CD4-positive, alpha-beta T cell treated with Interleukin-4 for 1 hour (primary cell): Measurements from ENCODE around the gene ZNF747.
"Not testable (repeated sequence)": the region's sequence is repeated elsewhere in the genome, so short reads cannot be mapped to it uniquely, and the experiment has no call there.

Experiments used
- DNase-seq, 2 donors: peaks; one replicate each; pipeline ENCODE4 v3.0.0-alpha.2; 2020 to 2022

Gene ZNF747

DNA sequence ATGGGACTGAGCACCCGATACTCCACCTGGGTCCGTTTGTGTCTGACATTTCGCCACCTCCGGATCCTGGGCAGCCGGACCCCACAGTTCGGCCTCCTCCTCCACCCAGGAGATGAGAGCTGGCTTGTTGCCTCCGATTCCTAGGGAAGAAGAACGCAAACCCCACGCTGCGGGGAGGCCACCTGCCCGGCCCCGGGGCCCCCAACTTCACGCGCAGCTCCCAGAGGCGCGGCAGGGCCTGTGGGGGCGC, 23.0 kb upstream of the ZNF747 start:
- no peak for DNase-seq

DNA sequence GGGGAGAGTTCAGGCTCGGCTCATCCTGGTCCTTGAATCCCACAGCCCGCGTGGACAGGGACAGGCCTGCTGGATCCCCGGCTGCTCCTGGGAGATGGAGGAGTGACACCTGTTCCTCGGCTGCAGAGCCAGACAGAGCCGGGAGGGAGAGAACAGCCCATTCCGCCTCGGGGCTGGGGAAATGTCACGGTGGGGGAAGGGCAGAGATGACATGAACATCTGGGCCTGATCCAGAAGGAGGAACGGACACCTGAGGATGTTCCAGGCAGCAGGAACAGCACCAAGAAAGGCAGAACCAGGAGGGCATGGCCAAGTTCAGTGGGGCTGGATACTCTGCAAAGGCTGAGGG, 21.4 kb upstream of the ZNF747 start:
- DNase-seq = no peak

DNA sequence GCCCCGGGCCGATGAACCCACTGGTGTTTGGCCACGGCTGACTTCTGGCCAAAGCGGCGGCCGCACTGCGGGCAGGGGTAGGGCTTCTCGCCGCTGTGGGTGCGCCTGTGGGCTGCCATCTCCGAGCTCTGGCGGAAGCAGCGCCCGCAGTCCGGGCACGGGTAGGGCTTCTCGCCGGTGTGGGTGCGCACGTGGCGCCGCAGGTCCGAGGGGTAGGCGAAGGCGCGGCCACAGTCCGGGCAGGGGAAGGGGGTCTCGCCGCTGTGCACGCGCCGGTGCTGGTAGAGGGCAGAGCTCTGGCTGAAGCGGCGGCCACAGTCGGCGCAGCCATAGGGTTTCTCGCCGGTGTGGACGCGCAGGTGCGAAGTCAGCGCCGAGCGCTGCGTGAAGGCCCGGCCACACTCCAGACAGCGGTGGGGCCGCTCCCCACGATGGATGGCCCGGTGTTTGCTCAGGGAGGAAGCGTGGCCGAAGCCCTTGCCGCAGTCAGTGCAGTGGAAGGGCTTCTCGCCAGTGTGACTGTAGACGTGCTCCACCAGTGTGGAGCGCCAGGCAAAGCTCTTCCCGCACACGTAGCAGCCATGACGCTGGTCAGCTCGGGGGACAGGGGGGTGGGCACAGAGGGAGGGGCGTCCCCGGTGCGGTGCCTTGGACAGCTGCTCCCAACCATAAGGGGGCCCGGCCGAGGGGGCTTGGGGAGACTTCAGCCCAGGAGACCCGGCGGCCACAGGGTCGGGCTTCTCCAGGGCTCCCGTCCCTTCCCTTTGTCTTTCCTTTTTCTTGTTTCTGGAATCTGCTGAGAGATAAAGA, 20.9 kb upstream of the ZNF747 start:
- DNase-seq = no peak

GRCh38 chr16:30554557-30555314, 20.1 kb upstream of the ZNF747 start:
- DNase-seq = no peak

GRCh38 chr16:30553393-30553899, 18.8 kb upstream of the ZNF747 start:
- no peak for DNase-seq

DNA sequence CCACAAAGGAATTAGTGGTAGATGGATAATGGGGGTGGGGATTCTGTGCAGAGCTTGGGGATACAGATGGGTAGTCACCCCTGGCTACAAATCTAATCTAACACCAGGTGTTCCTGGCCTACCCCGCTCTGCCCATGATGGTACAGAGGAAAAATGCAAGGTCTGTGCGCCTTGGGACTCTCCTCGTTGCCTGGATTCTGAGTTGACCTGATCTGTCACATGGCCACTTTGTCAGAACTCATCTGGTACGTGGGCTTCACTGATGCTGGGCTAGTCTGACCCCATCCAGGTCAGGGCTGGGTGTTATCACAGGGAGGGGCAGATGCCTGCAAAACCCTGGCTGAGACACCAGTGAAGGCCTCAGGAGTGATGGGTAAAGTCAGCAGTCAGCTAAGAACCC, 18.3 kb upstream of the ZNF747 start:
- DNase-seq = no peak

GRCh38 chr16:30551781-30552180, 17.1 kb upstream of the ZNF747 start:
- peak; percentile 65 to 89 for DNase-seq

DNA sequence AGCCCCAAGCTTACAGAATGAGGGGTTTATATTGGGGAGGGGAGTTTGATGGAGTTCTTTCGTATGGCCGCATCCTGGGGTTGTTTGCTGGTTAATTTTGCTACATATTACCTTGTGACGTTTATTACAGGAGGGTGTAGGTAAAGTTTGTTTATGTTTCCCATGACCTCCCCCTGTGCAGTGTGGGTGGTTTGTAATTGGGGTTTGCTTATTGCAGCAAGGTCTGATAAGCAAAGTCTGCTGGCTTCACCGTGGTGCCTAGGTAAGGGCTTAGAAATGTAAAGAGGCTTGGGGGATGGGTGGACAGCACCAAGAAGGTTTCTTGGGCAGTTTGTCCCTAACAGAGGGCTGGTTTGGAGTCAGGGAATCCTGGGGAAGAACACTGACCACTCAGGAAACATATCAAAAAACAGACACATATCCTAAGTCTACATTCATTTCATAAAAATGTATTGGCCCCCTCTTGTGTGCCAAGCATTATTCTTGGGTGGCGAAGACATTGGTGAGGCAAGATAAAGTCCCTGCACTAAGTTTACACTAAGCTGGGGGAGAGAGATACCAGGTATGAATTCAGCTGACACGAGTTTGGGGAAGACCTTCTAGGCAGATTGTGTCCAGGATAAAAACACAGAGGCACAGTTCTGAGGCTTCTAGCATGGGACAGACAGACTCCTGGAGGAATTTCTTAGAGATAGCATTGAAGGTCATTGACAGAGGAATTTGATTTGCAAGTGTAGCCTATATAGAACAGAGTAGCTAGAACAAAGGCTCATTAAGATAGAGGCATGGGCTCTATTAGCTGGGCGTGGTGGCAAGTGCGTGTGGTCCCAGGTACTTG, 14.0 kb upstream of the ZNF747 start:
- DNase-seq = no peak

DNA sequence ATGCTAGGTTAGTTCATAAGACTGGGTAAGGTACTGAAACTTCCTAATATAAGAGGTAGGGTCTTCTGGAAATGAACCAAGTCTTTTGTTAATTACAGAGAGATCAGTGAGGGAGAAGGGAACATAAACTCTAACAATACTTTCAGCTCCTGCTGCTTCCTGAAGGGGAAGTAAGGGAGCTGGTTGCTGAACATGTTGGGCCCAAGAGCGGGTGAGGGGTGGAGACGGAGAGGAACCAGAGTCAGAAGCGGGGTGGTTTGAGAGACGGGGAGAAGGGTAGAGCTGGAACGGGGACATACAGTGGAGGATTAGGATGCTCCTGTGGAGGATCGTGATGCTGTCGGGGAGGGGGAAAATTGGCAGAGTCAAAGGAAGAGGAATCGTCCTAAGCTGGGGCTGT, 11.5 kb upstream of the ZNF747 start:
- no peak for DNase-seq

GRCh38 chr16:30543067-30543466, 8.4 kb upstream of the ZNF747 start:
- no peak for DNase-seq

DNA sequence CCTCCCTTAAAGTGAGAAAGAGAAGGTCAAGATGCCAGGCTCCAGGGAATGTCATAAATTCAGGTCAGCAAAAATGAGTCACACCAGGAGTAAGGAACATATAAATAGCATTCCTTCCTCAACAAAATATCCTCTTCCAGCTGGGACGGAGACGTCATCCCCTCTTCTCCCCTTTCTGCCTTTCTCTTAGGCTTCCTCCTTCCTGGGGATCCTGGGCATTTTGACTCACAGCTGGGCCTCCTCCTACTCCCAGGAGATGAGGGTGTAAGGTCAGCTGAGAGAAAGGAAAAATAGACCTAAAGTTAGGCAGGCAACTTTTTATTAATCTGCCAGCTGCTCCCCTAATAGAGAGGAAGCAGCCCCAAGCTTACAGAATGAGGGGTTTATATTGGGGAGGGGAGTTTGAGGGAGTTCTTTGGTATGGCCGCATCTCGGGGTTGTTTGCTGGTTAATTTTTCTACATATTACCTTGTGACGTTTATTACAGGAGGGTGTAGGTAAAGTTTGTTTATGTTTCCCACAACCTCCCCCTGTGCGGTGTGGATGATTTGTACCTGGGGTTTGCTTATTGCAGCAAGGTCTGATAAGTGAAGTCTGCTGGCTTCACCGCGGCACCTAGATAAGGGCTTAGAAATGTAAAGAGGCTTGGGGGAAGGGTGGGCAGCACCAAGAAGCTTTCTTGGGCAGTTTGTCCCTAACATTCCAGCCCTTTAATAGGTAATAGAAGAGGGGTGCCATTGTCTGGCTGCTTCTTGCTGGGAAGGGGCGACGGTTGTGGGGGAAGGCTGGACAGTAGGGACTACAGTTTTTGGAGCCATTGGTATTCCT, 7.1 kb upstream of the ZNF747 start:
- DNase-seq = no peak

DNA sequence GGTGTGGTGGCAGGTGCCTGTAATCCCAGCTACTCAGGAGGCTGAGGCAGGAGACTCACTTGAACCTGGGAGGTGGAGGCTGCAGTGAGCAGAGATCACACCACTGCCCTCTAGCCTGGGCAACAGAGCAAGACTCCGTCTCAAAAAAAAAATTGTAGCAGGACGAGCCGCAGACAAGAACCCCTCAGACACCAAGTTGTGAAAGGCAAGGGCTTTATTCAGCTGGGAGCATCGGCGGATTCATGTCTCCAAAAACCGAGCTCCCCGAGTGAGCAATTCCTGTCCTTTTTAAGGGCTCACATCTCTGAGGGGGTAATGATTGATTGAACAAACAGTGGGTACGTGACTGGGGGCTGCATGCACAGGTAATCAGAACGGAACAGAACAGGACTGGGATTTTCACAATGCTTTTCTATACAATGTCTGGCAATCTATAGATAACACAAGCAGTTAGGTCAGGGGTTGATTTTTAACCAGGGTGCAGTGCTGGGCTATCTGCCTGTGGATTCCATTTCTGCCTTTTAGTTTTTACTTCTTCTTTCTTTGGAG, 6.3 kb upstream of the ZNF747 start:
- DNase-seq = not testable (repeated sequence)

GRCh38 chr16:30539986-30540526, 5.4 kb upstream of the ZNF747 start:
- not testable (repeated sequence) for DNase-seq

DNA sequence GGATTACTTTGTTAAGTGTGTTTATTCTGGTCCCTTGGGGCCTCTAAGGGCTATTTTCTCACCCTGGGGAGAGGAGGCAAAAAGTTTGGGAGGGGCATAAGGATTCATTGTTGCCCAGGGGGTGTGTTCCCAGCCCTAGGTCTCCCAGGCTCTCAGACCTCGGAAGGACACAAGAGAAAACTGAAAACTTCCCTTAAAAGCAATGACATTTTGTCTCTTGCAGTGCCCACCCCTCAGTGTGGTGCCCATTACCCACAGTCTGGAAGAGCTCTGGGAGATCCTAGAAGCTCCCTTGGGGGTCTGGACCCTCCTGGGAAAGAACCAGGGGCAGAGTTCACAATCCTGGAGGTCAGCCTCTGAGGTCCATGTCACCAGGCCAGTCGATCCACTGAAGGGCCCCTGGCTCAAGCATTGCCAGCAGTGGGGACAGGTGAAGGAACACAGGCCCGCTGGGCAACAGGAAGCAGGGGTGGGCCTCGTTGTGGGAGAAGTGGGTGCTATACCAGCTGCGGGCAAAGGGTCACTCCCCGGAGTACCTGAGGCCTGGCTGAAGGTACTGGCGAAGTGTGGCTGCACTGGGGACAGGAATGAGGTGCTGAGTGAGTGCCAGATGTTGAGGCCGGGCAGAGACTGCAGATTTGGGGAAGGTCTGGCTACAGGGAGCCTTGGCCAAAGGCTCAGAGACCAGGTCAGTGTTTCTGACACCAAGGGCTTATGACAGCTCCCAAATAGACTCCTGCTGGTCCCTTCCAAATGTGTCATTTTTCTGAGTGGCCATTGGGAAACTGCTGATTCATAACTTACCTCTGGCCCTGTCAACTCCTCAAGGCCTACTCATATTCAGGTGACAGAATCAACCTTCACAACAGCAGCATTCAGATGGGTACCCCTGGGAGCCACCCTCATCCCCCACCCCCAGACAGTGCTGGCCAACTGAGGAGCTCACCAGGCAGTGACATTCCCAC, 4.6 kb upstream of the ZNF747 start:
- no peak for DNase-seq

GRCh38 chr16:30536391-30537024, 1.9 kb upstream of the ZNF747 start:
- DNase-seq = not testable (repeated sequence)

DNA sequence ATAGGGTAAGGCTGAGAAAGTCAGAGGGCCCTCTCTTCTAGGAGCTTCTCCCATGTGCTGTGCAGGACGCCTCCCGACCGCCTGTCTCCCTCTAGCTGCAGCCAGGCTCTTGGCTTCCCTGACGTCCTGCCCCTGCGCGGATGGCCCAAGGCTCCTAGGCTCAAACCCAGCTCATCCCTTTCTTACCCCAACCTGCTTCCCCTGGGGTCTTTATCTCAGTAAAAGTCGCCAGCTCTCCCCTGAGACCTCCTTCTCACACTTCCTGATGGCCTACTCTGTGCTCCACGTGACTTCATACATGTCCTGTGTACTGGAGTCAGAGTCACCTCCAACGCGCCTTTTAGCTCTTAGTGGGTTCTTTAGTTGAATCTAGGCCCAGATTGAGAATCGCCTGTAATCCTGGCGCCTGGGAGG, 1.1 kb upstream of the ZNF747 start:
- peak; percentile 66 to 69 for DNase-seq

DNA sequence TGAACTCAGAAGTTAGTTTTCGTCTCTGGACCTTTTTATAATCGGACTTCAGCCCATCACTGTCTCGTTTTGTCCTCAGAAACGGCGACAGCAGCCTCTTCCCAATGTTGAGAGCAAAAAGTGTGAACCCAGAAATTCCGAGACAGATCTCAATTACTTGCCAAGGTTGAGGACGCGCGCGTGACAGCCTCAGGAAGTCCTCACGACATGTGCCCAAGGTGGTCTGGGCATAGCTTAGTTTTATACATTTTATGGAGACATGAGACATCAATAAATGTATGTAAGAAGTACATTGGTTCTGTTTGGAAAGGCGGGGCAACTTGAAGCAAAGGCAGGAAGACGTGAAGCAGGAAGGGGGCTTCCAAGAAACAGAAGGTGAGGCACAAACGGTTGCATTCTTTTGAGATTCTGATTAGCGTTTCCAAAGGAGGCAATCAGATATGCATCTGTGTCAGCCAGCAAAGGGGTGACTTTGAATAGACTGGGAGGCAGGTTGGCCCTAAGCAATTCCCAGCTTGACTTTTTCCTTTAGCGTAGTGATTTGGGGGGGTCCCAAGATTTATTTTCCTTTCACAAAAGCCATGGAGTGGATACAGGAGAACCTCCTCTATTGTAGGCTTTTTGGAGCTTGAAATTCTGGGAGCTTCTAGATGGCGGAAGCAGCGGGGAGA, 583 bp upstream of the ZNF747 start:
- DNase-seq = no peak

DNA sequence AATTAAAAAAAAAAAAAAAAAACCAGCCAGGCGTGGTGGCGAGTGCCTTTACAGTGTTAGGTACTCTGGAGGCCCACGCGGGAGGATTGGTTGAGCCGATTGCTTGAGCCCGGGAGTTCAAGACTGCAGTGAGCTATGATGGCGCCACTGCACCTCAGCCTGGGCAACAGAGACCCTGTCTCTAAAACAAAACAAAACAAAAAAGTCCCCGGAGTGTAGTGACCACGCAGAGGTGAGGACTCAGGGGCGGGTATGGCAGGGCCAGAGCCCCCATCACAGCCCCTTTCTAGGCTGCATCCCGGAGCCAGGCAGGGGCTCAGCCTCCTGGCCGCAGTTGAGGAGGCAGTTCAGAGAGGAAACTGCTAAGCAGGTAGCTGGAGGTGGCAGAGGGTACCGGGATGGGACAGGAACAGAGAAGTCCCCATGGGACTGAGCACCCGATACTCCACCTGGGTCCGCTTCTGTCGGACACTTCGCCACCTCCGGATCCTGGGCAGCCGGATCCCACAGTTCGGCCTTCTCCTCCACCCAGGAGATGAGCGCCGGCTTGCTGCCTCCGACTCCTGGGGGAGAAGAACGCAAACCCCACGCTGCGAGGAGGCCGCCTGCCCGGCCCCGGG, 800 bp downstream of the ZNF747 start:
- no peak for DNase-seq

DNA sequence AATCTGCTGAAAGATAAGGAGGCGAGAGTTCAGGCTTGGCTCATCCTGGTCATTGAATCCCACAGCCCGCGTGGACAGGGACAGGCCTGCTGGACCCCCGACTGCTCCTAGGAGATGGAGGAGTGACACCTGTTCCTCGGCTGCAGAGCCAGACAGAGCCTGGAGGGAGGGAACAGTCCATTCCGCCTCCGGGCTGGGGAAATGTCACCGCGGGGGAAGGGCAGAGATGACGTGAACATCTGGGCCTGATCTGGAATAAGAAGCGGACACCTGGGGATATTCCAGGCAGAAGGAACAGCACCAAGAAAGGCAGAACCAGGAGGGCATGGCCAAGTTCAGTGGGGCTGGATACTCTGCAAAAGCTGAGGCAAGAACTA, 1.5 kb downstream of the ZNF747 start:
- no peak for DNase-seq
